ENCODE measurements around the gene C1D. TPM values are rescaled to one million over a fixed set of nuclear protein-coding genes. Genes with fewer than 3 reads are reported as not detected.

Gene C1D
- total and polyA plus RNA-seq, 2 experiments from 2014 or later: 30.1 to 39.7 TPM

DNA sequence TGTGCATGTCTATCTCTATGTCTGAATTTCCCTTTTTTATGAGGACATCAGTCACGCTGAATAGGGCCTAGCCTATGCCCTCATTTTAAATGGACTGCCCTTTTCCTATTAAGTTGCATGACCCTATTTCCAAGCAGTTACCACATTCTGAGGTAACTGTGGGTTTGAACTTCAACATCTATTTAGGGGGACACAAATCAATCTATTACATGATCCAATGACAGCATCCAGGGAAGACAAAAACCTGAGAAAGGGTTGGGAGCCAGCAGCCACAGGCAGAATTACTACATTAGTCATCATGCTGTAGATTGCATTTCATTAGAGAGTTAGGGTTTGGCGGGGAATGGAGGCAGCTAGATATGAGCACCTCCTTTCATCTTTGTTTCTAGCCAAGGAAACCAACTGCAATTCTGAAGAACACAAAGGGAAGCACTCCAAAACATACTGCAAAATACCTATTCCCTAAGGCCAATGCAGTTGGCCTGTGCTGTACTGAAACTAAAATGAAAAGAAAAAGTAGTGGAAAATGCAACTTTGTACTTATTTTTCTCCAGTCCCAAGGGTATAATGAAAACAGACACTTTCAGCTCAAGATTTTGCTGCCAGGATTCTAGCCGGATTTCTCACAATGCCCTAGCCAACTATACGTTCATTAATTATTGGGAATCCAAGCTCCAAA is 40.4 kb upstream of the C1D start:
- no peak overlapping the region for H3K4me2 ChIP-seq
- ATAC-seq (no peak), DNase-seq (ENCODE audit: low spot score) (no peak)
- Mint-ChIP-seq H3K27ac (no peak overlapping the region), H3K9me3 (peaks cover 5% of the 10 kb centered on the region; the same call in 2 of the 3 replicates), H3K4me3 (no peak overlapping the region), H3K4me1 (peaks cover 3% of the 10 kb centered on the region; the same call in 1 of the 3 replicates), H3K27me3 (ENCODE audit: insufficient read depth, low read depth, poor library complexity) (no peaks in the 10 kb centered on the region), H3K36me3 (ENCODE audit: low read depth) (no peaks in the 10 kb centered on the region)
- H3K27ac ChIP-seq (ENCODE audit: low read depth): no peak overlapping the region
- no peak overlapping the region for H2AFZ ChIP-seq
- TF ChIP-seq ZNF331 (CRISPR knock-in tag; IDR thresholded peaks at IDR 0.05; ENCODE audit: low read depth) (no peak), POLR2AphosphoS5 (IDR thresholded peaks at IDR 0.05; ENCODE audit: low read depth) (no peak), EZH2phosphoT487 (IDR thresholded peaks at IDR 0.05; ENCODE audit: unreplicated experiment) (no peak), CREB1 (CRISPR knock-in tag; IDR thresholded peaks at IDR 0.05; ENCODE audit: low read depth) (no peak), JUNB (IDR thresholded peaks at IDR 0.05; ENCODE audit: unreplicated experiment) (no peak), EZH2 (IDR thresholded peaks at IDR 0.05; ENCODE audit: low read depth, unreplicated experiment) (no peak), STAT1 (IDR thresholded peaks at IDR 0.05; ENCODE audit: unreplicated experiment) (no peak), ZNF114 (CRISPR knock-in tag; IDR thresholded peaks at IDR 0.05) (no peak)
- TF ChIP-seq, protein P1, sequence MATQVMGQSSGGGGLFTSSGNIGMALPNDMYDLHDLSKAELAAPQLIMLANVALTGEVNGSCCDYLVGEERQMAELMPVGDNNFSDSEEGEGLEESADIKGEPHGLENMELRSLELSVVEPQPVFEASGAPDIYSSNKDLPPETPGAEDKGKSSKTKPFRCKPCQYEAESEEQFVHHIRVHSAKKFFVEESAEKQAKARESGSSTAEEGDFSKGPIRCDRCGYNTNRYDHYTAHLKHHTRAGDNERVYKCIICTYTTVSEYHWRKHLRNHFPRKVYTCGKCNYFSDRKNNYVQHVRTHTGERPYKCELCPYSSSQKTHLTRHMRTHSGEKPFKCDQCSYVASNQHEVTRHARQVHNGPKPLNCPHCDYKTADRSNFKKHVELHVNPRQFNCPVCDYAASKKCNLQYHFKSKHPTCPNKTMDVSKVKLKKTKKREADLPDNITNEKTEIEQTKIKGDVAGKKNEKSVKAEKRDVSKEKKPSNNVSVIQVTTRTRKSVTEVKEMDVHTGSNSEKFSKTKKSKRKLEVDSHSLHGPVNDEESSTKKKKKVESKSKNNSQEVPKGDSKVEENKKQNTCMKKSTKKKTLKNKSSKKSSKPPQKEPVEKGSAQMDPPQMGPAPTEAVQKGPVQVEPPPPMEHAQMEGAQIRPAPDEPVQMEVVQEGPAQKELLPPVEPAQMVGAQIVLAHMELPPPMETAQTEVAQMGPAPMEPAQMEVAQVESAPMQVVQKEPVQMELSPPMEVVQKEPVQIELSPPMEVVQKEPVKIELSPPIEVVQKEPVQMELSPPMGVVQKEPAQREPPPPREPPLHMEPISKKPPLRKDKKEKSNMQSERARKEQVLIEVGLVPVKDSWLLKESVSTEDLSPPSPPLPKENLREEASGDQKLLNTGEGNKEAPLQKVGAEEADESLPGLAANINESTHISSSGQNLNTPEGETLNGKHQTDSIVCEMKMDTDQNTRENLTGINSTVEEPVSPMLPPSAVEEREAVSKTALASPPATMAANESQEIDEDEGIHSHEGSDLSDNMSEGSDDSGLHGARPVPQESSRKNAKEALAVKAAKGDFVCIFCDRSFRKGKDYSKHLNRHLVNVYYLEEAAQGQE (IDR thresholded peaks at IDR 0.05; ENCODE audit: unreplicated experiment): no peak
- TF ChIP-seq, protein P2, sequence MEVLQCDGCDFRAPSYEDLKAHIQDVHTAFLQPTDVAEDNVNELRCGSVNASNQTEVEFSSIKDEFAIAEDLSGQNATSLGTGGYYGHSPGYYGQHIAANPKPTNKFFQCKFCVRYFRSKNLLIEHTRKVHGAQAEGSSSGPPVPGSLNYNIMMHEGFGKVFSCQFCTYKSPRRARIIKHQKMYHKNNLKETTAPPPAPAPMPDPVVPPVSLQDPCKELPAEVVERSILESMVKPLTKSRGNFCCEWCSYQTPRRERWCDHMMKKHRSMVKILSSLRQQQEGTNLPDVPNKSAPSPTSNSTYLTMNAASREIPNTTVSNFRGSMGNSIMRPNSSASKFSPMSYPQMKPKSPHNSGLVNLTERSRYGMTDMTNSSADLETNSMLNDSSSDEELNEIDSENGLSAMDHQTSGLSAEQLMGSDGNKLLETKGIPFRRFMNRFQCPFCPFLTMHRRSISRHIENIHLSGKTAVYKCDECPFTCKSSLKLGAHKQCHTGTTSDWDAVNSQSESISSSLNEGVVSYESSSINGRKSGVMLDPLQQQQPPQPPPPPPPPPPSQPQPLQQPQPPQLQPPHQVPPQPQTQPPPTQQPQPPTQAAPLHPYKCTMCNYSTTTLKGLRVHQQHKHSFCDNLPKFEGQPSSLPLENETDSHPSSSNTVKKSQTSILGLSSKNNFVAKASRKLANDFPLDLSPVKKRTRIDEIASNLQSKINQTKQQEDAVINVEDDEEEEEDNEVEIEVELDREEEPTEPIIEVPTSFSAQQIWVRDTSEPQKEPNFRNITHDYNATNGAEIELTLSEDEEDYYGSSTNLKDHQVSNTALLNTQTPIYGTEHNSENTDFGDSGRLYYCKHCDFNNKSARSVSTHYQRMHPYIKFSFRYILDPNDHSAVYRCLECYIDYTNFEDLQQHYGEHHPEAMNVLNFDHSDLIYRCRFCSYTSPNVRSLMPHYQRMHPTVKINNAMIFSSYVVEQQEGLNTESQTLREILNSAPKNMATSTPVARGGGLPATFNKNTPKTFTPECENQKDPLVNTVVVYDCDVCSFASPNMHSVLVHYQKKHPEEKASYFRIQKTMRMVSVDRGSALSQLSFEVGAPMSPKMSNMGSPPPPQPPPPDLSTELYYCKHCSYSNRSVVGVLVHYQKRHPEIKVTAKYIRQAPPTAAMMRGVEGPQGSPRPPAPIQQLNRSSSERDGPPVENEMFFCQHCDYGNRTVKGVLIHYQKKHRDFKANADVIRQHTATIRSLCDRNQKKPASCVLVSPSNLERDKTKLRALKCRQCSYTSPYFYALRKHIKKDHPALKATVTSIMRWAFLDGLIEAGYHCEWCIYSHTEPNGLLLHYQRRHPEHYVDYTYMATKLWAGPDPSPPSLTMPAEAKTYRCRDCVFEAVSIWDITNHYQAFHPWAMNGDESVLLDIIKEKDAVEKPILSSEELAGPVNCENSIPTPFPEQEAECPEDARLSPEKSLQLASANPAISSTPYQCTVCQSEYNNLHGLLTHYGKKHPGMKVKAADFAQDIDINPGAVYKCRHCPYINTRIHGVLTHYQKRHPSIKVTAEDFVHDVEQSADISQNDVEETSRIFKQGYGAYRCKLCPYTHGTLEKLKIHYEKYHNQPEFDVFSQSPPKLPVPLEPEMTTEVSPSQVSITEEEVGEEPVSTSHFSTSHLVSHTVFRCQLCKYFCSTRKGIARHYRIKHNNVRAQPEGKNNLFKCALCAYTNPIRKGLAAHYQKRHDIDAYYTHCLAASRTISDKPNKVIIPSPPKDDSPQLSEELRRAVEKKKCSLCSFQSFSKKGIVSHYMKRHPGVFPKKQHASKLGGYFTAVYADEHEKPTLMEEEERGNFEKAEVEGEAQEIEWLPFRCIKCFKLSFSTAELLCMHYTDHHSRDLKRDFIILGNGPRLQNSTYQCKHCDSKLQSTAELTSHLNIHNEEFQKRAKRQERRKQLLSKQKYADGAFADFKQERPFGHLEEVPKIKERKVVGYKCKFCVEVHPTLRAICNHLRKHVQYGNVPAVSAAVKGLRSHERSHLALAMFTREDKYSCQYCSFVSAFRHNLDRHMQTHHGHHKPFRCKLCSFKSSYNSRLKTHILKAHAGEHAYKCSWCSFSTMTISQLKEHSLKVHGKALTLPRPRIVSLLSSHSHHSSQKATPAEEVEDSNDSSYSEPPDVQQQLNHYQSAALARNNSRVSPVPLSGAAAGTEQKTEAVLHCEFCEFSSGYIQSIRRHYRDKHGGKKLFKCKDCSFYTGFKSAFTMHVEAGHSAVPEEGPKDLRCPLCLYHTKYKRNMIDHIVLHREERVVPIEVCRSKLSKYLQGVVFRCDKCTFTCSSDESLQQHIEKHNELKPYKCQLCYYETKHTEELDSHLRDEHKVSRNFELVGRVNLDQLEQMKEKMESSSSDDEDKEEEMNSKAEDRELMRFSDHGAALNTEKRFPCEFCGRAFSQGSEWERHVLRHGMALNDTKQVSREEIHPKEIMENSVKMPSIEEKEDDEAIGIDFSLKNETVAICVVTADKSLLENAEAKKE (CRISPR knock-in tag; IDR thresholded peaks at IDR 0.05): no peak
- TF ChIP-seq, protein P3, sequence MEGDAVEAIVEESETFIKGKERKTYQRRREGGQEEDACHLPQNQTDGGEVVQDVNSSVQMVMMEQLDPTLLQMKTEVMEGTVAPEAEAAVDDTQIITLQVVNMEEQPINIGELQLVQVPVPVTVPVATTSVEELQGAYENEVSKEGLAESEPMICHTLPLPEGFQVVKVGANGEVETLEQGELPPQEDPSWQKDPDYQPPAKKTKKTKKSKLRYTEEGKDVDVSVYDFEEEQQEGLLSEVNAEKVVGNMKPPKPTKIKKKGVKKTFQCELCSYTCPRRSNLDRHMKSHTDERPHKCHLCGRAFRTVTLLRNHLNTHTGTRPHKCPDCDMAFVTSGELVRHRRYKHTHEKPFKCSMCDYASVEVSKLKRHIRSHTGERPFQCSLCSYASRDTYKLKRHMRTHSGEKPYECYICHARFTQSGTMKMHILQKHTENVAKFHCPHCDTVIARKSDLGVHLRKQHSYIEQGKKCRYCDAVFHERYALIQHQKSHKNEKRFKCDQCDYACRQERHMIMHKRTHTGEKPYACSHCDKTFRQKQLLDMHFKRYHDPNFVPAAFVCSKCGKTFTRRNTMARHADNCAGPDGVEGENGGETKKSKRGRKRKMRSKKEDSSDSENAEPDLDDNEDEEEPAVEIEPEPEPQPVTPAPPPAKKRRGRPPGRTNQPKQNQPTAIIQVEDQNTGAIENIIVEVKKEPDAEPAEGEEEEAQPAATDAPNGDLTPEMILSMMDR (conservative IDR thresholded peaks at IDR 0.05; ENCODE audit: low read depth in 2 of 2): no peak
- TF ChIP-seq, protein P4, sequence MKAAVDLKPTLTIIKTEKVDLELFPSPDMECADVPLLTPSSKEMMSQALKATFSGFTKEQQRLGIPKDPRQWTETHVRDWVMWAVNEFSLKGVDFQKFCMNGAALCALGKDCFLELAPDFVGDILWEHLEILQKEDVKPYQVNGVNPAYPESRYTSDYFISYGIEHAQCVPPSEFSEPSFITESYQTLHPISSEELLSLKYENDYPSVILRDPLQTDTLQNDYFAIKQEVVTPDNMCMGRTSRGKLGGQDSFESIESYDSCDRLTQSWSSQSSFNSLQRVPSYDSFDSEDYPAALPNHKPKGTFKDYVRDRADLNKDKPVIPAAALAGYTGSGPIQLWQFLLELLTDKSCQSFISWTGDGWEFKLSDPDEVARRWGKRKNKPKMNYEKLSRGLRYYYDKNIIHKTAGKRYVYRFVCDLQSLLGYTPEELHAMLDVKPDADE (IDR thresholded peaks at IDR 0.05): no peak
- H3K4me1 ChIP-seq (ENCODE audit: insufficient read depth): no peaks in the 10 kb centered on the region
- no peaks in the 10 kb centered on the region for H3K79me2 ChIP-seq (replicated peaks; ENCODE audit: insufficient read depth)
- H3K36me3 ChIP-seq (ENCODE audit: insufficient read depth): no peaks in the 10 kb centered on the region
- no peaks in the 10 kb centered on the region for H3F3A ChIP-seq (replicated peaks; ENCODE audit: low read depth)
- H3K4me3 ChIP-seq: no peak overlapping the region
- H4K20me1 ChIP-seq (replicated peaks; ENCODE audit: insufficient read depth): no peaks in the 10 kb centered on the region
- H3K9me2 ChIP-seq (ENCODE audit: insufficient read depth): no peaks in the 10 kb centered on the region
- no peaks in the 10 kb centered on the region for H3K27me3 ChIP-seq (ENCODE audit: insufficient read depth)

All from GM23338 (cell line).